GM21528 (cell line): ENCODE measurements around the gene SLC6A16.
"Not testable (repeated sequence)": the region's sequence is repeated elsewhere in the genome, so short reads cannot be mapped to it uniquely, and the experiment has no call there.

ENCODE experiments used
- ATAC-seq: cut with Tn5 transposase; IDR thresholded peaks from one replicate; pipeline ENCODE4 v1.9.1; 2021; ENCODE audit warnings: mild to moderate bottlenecking, moderate library complexity; ENCODE audit not compliant: unreplicated experiment, low FRiP score

Gene SLC6A16

GRCh38 chr19:49332691-49333417 lies 7.9 kb upstream of the SLC6A16 start:
- not testable (repeated sequence) for ATAC-seq

- ATAC-seq, result no peak
Measured at GRCh38 chr19:49331616-49332055, 6.6 kb upstream of the SLC6A16 start.

- not testable (repeated sequence) for ATAC-seq
Measured at GRCh38 chr19:49331187-49331586, 6.2 kb upstream of the SLC6A16 start.

DNA sequence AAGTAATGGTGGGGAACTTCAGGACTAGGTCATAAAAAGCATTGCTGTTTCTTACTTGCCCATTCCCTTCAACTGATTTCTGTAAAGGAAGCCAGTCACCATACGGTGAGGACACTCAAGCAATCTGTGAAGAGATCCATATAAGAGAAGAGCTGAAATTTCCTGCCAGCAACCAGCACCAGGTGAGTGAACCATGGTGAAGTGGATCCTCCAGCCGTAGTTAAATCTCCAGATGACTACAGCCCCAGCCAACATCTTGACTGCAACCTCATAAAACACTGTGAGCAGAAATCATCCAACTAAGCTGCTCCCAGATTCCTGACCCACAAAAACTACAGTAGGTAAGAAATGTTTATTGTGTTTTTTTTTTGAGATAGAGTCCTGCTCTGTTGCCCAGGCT lies 3.8 kb upstream of the SLC6A16 start:
- ATAC-seq, result no peak

DNA sequence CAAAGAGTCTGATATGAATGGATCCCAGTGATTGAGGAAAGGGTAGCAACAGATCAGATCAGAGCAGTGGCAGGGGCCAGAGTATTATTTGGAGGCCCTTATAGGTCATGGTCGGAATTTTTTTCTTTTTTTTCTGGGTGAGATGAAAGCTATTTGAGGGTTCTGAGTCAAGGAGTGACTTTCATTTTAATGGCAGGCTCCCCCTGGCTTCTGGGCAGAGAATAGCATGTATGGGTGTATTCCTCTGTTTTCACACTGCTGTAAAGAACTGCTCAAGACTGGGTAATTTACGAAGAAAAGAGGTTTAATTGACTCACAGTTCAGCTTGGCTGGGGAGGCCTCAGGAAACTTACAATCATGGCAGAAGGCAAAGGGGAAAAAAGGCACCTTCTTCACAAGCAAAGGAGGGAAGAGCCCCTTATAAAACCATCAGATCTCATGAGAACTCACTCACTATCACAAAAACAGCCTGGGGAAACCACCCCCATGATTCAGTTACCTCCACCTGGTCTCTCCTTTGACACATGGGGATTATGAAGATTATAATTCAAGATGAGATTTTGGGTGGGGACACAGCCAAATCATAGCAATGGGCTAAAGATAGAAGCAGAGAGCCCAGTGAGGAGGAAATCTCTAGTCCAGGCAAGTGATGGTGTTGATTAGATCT lies 3.0 kb upstream of the SLC6A16 start:
- no peak for ATAC-seq

DNA sequence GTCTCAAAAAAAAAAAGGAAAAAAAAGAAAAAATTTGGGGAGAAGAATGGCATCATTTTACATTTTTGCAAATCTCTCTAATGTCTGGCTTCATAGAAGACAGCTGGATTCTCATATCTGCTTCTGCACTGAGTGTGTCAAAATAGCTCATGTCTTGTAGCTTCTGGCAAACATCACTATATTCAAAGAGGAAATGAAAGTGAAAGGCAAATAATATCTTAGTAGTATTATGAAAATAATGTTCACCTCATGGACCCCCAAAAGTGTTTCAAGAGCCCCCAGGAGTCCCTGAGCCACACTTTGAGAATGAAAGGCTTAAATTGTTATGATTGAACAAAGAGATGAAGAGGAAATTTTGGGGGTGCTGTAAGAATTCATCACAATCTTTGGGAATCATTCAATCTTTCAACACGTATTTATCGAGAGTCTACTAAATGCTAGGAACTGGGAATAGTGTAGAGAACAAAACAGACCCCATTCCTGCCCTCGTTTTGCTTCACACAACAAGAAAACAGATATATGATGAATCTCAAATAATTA lies 1.2 kb upstream of the SLC6A16 start:
- ATAC-seq, result no peak

GRCh38 chr19:49325756-49326155 lies 765 bp upstream of the SLC6A16 start:
- not testable (repeated sequence) for ATAC-seq

- no peak for ATAC-seq
Measured at GRCh38 chr19:49318296-49318695, 6.7 kb downstream of the SLC6A16 start.

DNA sequence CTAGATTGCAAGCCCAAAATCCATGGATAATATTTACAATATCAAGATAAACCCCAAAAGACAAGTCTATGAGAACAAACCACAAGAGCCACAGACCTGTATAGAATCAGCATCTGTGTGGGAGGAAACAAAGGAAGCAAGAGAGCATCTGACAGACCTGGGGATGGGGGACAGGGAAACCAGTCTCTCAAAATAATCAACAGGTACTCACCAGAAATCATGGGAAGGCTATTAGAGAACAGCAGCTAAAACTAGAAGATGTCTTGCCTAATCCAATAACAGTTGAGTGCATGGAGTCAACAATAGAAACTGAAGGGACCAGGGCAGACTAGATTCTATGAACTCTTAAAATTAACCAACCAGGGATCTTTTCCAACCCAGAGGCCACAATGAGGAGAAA lies 8.7 kb downstream of the SLC6A16 start:
- ATAC-seq, result no peak

GRCh38 chr19:49315111-49315510 lies 9.9 kb downstream of the SLC6A16 start:
- ATAC-seq, result no peak

- ATAC-seq, result no peak
Measured at GRCh38 chr19:49309087-49309486, 15.9 kb downstream of the SLC6A16 start.

DNA sequence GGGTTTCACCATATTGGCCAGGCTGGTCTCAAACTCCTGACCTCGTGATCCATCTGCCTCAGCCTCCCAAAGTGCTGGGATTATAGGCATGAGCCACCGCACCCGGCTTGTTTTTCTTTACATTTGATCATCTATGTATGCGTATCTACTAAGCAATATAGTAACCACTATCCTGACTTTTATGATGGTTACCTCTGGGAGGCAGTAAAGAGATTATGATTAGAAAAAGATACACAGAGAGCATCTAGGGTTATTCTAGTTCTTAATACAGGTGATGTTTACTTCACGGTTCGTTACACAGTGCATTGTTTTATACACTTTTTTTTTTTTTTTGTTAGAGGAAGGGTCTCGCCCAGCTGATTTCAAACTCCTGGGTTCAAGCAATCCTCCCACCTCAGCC lies 18.3 kb downstream of the SLC6A16 start:
- not testable (repeated sequence) for ATAC-seq

GRCh38 chr19:49301866-49302252 lies 23.1 kb downstream of the SLC6A16 start:
- ATAC-seq, result no peak

DNA sequence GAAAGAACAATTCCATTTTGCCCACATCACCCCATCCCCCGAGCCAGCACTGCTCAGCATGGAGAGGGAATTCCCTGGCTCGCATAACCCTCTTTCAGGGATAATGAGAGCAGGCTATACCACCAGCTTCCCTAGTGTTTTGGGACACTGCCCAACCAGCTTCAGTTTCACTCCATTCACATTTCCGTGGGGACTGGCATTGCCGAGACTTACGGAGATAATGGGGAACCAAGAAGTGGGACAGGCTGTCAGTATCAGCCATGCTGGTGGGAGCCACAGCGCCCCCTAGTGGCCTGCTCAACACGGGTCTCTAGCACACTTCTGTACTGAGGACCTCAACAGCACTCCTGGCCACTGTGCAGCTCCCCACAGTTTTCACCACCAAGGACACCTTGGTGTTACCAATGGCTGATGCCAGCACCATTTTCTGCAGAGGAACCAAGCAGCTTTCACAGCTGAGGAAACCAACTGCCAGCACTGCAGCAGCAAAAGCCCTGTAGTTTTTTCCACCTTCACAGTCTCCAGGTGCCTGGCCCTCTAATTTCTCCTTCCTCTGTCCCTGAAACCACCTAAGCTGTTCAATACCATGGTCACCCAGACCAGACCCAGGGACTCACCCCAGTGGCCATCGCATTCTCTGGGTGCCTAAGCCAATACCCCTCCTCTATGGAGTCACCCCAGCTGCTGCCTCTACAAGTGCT lies 23.7 kb downstream of the SLC6A16 start:
- no peak for ATAC-seq

GRCh38 chr19:49298653-49299052 lies 26.3 kb downstream of the SLC6A16 start:
- ATAC-seq, result not testable (repeated sequence)

- ATAC-seq, result no peak
Measured at GRCh38 chr19:49297403-49297802, 27.6 kb downstream of the SLC6A16 start.

DNA sequence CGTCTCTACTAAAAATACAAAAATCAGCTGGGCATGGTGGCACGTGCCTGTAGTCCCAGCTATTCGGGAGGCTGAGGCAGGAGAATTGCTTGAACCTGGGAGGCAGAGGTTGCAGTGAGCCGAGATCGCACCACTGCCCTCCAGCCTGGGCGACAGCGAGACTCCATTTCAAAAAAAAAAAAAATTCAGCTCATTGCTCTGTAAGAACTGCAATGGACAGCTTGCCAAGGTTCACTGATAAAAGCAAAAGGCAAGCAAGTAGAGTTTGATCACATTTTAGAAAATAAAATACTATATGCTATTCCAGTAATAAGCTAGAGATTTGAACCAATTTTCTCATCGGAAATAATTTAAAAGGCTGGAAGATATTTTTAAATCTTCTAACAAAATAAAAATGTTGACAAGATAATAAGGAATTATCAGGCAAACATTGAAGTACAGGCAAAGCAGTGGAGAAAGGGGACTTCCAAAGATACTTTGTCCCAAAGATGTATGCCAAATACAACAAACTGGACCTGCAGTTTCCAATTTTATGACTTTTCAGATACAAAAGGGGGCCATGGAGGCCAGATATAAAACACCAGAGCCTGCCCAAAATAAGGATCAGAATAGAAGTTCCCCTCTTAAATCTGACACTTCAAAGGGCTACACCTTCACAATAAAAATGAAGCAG lies 29.6 kb downstream of the SLC6A16 start:
- ATAC-seq, result no peak

- ATAC-seq, result no peak
Measured at GRCh38 chr19:49294401-49294800, 30.6 kb downstream of the SLC6A16 start.

DNA sequence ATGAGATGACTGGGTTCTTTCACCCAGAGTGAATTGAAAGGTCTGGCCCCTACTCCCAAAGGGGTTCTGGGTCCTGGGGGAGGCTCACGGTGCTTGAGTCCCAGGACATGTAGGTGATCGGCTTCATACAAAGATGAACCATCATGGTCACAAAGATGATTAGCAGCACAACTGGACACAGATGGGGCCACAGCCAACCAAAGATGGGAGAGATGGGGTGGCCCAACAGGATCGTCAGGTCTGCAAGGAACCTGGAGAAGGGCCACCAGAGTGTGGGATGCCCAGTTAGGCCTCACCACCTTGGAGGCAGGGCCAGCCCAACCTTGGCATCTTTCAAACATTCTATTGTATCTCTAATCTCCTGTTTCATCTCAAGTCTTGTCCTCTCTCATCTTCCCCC lies 34.5 kb downstream of the SLC6A16 start:
- ATAC-seq, result no peak

DNA sequence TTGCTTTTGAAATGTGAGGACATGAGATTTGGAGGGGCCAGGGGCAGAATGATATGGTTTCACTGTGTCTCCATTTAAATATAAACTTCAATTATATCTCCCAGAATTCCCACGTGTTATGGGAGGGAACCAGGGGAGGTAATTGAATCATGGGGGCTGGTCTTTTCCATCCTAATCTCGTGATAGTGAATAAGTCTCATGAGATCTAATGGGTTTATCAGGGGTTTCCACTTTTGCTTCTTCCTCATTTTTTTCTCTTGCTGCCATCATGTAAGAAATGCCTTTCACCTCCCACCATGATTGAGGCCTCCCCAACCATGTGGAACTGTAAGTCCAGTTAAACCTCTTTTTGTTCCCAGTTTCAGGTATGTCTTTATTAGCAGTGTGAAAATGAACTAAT lies 35.7 kb downstream of the SLC6A16 start:
- not testable (repeated sequence) for ATAC-seq

DNA sequence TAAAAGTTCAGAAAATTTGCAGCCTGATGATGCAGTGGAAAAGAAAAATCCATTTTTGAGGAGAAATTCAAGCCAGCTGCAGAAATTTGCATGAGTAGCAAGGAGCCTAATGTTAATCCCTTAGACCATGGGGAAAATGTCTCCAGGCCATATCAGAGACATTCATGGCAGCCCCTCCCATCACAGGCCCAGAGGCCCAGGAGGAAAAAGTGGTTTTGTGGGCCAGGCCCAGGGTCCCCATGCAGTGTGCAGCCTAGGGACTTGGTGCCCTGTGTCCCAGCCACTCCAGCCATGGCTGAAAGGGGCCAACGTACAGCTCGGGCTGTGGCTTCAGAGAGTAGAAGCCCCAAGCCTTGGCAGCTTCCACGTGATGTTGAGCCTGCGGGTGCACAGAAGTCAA lies 36.8 kb downstream of the SLC6A16 start:
- not testable (repeated sequence) for ATAC-seq
